Measurements from ENCODE around the gene UBA3. TPM values are rescaled to one million over a fixed set of nuclear protein-coding genes. Genes with fewer than 3 reads are reported as not detected.

UBA3 gene
- total and polyA plus RNA-seq, 2 of the 13 experiments (the other 11 are each of a cell fraction or from before 2014, with no cell fraction given): 40.7 to 49.0 TPM

- WGBS (ENCODE audit: low lambda C conversion rate): 48% methylated on average over 5 of the region's 5 CpGs
- DNase-seq (ENCODE audit: low spot score): no peak
- in situ Hi-C loops (cut with HindIII; ENCODE audit: extremely low pct_ligation_motif_present, low pct_unique_long_range_greater_than_20kb) (no loop called here), intact Hi-C loops (cut with micrococcal nuclease; ENCODE audit: unreplicated experiment) (no loop called here)
- Histone ChIP-seq H2AFZ (ENCODE audit: low read length) (no peak overlapping the region), H3K36me3 (replicated peaks in 1 of 2; ENCODE audit: control insufficient read depth in 1 of 2, insufficient read depth in 2 of 2, low read length in 2 of 2) (no peaks in the 10 kb centered on the region), H3K9me3 (ENCODE audit: low read length) (no peaks in the 10 kb centered on the region), H4K20me1 (ENCODE audit: insufficient read depth, low read length) (no peaks in the 10 kb centered on the region), H3K4me2 (ENCODE audit: low read depth, low read length) (0 out of 2 replicates have a peak overlapping the region, but pooled peaks have one; percentile 24), H3K79me2 (ENCODE audit: insufficient read depth, low read length) (peaks cover 37% of the 10 kb centered on the region), H3K4me3 (replicated peaks in 1 of 3; ENCODE audit: insufficient read depth in 1 of 3, low read depth in 2 of 3, low read length in 3 of 3) (no peak overlapping the region), H3K27me3 (ENCODE audit: control insufficient read depth in 1 of 2, insufficient read depth in 2 of 2, low read length in 2 of 2) (no peaks in the 10 kb centered on the region; a peak in 1 of 5 replicates), H3K27ac (ENCODE audit: extremely low read length, insufficient read depth, low read length) (no peak overlapping the region), H3K9ac (ENCODE audit: insufficient read depth, low read depth, low read length) (no peak overlapping the region), H3K4me1 (ENCODE audit: insufficient read depth, low read length) (peaks cover 65% of the 10 kb centered on the region)
- FAIRE-seq: no peak
- TF ChIP-seq NFIB (CRISPR knock-in tag; IDR thresholded peaks at IDR 0.05; ENCODE audit: borderline replicate concordance) (no peak), ARID3A (IDR thresholded peaks at IDR 0.05; ENCODE audit: low read depth, low read length) (peak; percentile 38; the same call in 1 of the 2 replicates), ZMYM3 (CRISPR knock-in tag; IDR thresholded peaks at IDR 0.05) (0 out of 2 replicates have a peak, but pooled peaks have one; percentile 29), FOSL2 (CRISPR knock-in tag; IDR thresholded peaks at IDR 0.05) (peak; percentile 30; the same call in 1 of the 2 replicates), ZNF629 (CRISPR knock-in tag; conservative IDR thresholded peaks at IDR 0.05) (peak; percentile 84)
- no TSS peak for BruUV-seq (replicated peaks)
- ATAC-seq: no peak
- POLR2A ChIA-PET: no interaction called here
- CTCF ChIA-PET (ENCODE audit: low intra/inter-chr PET ratio, low total read pairs): no interaction called here
These were observed 1.6 kb upstream of the UBA3 start for GRCh38 chr3:69081583-69082262.
